Body of pancreas (tissue), 4 donors: ENCODE data around the gene SLF2. TPM values are rescaled to one million over a fixed set of nuclear protein-coding genes. Genes with fewer than 3 reads are reported as not detected.
A peak's percentile ranks its signal among the peaks of the same experiment; 100 is the strongest.
"Not testable (repeated sequence)": the region's sequence is repeated elsewhere in the genome, so short reads cannot be mapped to it uniquely, and the experiment has no call there.

Experiments used
- ATAC-seq: fragments of 150-250 bp; one replicate; pipeline ENCODE4 v1.9.1; 2016
- DNase-seq, 4 donors: peaks; one replicate each; pipeline ENCODE4 v3.0.0-alpha.2; 2019
- H3K27ac ChIP-seq, 4 donors: fragments of 200-600 bp; sonication (generic); 1 replicate in 3 of 4; 2 replicates in 1 of 4; pipeline versions ENCODE4 v1.5.1 to v1.6.1; 2016 to 2019; ENCODE audit warnings: mild to moderate bottlenecking in 1 of 4, mixed read lengths in 1 of 4, moderate library complexity in 1 of 4
- H3K27me3 ChIP-seq, 2 donors: fragments of 200-600 bp; sonication (generic); one replicate each; pipeline ENCODE4 v1.6.0; 2016; ENCODE audit warnings: mild to moderate bottlenecking in 1 of 2
- H3K36me3 ChIP-seq, 2 donors: fragments of 200-600 bp; sonication (generic); replicated peaks in 1 of 2; 2 replicates each; pipeline ENCODE4 v1.5.1; 2016; ENCODE audit warnings: low read depth in 2 of 2; ENCODE audit not compliant: insufficient read depth in 1 of 2
- H3K4me1 ChIP-seq: fragments of 200-600 bp; sonication (generic); one replicate; pipeline ENCODE4 v1.6.0; 2016
- H3K4me3 ChIP-seq, 2 donors: fragments of 200-600 bp; sonication (generic); 1 replicate in 1 of 2; 2 replicates in 1 of 2; pipeline ENCODE4 v1.5.1; 2016 to 2019
- H3K9me3 ChIP-seq, 3 donors: fragments of 200-600 bp; sonication (generic); 1 replicate in 2 of 3; 2 replicates in 1 of 3; pipeline ENCODE4 v1.5.1; 2016
- POLR2A ChIP-seq, 3 donors: fragments of 450-650 bp; IDR thresholded peaks; one replicate each; pipeline ENCODE4 v1.6.1; 2016; ENCODE audit warnings: antibody characterized with exemption in 3 of 3, mild to moderate bottlenecking in 2 of 3
- WGBS, 2 donors: methylation state at CpG; one replicate each; pipeline ENCODE4 v1.1.5; 2017; 5-methylcytosine and 5-hydroxymethylcytosine counted together
- intact Hi-C: fragments of 100-400 bp; cut with DNase I; formaldehyde crosslinking; loops from one replicate; pipeline ENCODE4 v1.15.1; 2023
- total RNA-seq, 2 donors: library from RNA; depleted of rRNA; stranded (reverse); fragments of >200 nt; gene quantifications; one replicate each; pipeline ENCODE4 v1.1.0, GENCODE V29; 2016
- TF ChIP-seq, protein P1 (sequence below), 7 experiments: fragments of 450-650 bp in 4 of 7; fragments of 200-600 bp in 3 of 7; sonication (generic) in 3 of 7; IDR thresholded peaks; one replicate each; pipeline ENCODE4 v1.5.1; 2016 to 2019; ENCODE audit warnings: antibody characterized with exemption in 7 of 7

The SLF2 gene
- total RNA-seq, 2 donors from 2014 or later: 16.2 to 26.7 TPM

DNA sequence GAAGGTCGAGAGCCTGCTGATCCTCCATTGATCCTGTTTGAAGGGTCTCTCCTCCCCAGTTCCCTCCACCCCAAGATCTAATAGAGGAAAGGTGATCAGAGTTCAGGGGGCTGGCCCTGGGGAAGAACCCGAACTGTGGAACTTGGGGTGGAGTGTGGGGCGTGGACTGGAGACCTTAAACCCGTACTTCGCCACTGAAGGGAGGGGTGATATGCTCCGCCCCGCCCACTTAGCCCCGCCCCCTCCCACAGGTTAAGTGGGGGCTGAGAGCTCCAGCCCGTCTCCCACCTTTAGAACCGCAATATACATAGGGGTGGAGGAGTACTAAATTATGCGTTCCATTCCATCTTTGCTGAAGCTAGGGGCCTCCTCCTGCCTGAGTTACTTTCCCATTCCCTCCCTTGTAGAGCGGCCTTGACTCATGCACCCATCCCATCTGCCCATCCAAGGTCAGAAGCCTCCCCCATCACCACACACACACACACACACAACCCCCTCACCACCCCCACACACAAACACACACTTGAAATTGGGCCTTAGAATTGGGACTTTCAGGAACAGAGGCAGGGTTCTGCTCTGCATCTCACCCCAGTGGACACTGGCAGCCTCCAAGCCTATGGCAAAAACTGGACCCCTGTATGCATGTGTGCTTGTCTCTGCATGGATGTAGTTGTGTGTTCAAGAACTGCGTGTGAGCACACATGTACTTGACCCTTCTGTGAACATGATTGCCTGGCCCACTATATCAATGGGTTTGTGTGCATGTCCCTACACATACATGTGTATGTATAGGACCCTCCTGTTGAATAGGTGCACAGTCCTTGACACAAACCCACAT, 57.5 kb downstream of the SLF2 start:
- no peaks in the 10 kb centered on the region for H3K27me3 ChIP-seq
- H3K36me3 ChIP-seq: no peaks in the 10 kb centered on the region
- intact Hi-C loops: no loop called here
- DNase-seq (peak; percentile 49 to 73 (median 52)), ATAC-seq (peak; percentile 36)
- no peaks in the 10 kb centered on the region for H3K9me3 ChIP-seq
- H3K4me1 ChIP-seq: peaks cover 55% of the 10 kb centered on the region
- no peak for TF ChIP-seq POLR2A (IDR thresholded peaks at IDR 0.05)
- TF ChIP-seq, protein P1, sequence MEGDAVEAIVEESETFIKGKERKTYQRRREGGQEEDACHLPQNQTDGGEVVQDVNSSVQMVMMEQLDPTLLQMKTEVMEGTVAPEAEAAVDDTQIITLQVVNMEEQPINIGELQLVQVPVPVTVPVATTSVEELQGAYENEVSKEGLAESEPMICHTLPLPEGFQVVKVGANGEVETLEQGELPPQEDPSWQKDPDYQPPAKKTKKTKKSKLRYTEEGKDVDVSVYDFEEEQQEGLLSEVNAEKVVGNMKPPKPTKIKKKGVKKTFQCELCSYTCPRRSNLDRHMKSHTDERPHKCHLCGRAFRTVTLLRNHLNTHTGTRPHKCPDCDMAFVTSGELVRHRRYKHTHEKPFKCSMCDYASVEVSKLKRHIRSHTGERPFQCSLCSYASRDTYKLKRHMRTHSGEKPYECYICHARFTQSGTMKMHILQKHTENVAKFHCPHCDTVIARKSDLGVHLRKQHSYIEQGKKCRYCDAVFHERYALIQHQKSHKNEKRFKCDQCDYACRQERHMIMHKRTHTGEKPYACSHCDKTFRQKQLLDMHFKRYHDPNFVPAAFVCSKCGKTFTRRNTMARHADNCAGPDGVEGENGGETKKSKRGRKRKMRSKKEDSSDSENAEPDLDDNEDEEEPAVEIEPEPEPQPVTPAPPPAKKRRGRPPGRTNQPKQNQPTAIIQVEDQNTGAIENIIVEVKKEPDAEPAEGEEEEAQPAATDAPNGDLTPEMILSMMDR (IDR thresholded peaks at IDR 0.05): no peak
- peak overlapping the region; percentile 50 to 87 (median 74) for H3K27ac ChIP-seq
- H3K4me3 ChIP-seq: peak overlapping the region; percentile 63
- WGBS, 2 donors: 18 to 38% methylated on average over 3 to 13 of the region's 13 CpGs

DNA sequence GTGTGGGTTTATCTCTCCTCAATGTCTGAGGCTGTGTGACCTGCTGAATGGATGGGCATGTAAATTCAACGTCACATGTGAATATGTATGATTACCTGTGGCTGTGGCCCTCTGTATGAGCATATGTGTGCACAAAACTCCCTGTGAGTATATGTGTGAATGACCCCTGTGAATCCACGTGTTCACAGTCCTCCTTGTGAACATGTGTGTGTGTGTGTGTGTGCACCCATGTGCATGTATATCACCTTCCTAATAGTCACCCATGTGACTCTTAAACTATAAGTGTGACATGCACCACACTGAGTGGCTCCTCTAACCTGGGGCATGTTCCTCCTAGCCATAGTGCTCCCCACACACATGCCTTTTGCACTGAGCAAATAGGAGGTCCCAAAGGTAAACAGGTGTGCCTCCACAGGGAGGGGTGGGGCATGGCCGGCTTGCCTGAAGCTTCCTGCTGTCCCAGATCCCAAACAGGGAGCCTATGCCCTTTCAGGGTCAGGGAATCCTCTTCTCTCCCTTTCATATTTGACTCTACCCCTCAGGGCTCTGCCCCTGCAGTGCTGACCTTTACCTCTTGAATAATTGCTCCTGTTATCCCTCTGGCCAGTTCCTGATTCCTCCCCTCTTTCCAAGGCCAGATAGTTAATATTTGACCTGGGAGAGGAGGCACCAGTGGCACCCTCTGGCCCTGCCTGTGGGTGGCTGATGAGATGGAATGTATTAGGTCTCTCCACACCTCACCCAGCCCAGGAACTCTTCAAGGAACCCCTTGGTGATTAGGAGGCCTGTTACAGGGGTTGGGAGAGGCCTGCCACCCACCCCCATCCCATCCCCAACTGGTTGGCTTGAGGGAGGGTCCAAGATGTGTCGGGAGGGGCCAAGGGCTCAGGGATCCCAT, 58.4 kb downstream of the SLF2 start:
- H3K4me3 ChIP-seq: no peak overlapping the region
- DNase-seq (peak; percentile 55 to 79 (median 70)), ATAC-seq (peak; percentile 75)
- peak overlapping the region; percentile 50 to 87 (median 74) for H3K27ac ChIP-seq
- H3K27me3 ChIP-seq: no peaks in the 10 kb centered on the region
- peak in 1 of 3 donors; percentile 5 for TF ChIP-seq POLR2A (IDR thresholded peaks at IDR 0.05)
- TF ChIP-seq, protein P1 (IDR thresholded peaks at IDR 0.05): peak in 3 of 7 experiments; percentile 20 to 28 (median 22)
- H3K36me3 ChIP-seq: no peaks in the 10 kb centered on the region
- intact Hi-C loops: no loop called here
- no peaks in the 10 kb centered on the region for H3K9me3 ChIP-seq
- 21 to 22% methylated on average over 4 of the region's 4 CpGs for WGBS, 2 donors
- peaks cover 55% of the 10 kb centered on the region for H3K4me1 ChIP-seq

DNA sequence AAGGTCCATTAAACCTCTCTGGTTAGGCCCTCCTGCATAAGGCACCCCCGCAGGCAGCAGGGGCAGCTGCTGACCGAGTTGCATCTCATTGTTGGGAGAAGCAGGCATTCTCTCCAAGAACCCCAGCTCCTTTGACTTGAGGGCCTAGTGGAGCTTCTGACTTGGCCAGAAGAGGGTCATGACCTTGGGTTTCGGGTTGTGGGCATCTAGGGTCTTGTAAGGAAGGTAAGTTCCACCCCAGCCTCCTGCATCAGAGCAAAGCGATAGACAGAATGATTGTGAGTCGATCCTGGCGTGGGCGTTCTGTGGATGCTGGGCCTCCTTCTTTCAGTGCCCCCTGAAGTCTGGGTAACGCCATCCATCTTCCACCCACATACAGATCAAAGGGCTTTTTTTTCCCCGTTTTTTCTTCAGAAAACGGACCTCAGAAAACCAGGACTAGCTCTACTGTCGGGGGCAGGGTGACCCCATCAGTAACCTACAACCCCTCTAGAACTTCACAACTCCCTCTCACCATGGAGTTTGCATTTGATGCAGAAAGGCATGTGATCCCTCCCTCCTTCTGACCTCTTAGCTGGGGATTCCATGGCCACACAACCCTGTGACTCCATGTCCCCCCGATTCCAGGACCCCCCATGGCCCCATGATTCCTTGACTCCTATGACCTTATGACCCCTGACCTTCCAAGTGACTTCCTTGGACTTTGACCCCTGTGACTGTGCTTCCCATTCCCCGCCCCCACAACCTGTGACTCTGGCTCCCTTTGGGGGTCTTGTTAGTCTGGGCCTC, 59.5 kb downstream of the SLF2 start:
- Histone ChIP-seq H3K36me3 (no peaks in the 10 kb centered on the region), H3K27ac (peak overlapping the region in 3 of 4 donors; percentile 72 to 87 (median 77)), H3K27me3 (no peaks in the 10 kb centered on the region), H3K4me1 (peaks cover 53% of the 10 kb centered on the region), H3K4me3 (no peak overlapping the region), H3K9me3 (no peaks in the 10 kb centered on the region)
- DNase-seq: no peak
- 67 to 68% methylated on average over 13 of the region's 13 CpGs for WGBS, 2 donors
- ATAC-seq: no peak
- intact Hi-C loops: no loop called here
- TF ChIP-seq, protein P1 (IDR thresholded peaks at IDR 0.05): no peak
- TF ChIP-seq POLR2A (IDR thresholded peaks at IDR 0.05): no peak

DNA sequence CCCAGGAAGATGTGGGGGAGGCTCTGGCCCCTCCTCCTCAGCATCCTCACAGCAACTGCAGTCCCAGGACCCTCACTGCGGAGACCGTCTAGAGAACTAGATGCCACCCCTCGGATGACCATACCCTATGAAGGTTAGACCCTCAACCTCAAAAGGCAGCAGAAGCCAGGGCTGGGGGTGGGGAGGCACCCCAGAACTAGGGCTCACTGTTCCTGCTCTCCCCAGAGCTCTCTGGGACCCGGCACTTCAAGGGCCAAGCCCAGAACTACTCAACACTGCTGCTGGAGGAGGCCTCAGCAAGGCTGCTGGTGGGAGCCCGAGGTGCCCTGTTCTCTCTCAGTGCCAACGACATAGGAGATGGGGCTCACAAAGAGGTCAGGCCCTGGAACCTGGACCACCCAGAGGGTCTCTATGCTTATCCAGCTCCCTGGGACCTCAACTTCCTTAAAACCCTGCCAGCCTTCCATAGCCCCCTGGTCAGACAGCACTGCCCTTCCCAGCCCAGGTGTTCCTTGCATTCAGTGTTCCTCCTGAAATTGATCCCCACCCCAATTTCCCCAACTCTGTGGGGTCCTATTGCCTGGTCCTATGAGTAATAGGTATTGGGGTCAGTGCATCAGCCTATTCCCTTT, 60.3 kb downstream of the SLF2 start:
- Histone ChIP-seq H3K27me3 (no peaks in the 10 kb centered on the region), H3K9me3 (no peaks in the 10 kb centered on the region), H3K36me3 (no peaks in the 10 kb centered on the region), H3K4me1 (peaks cover 50% of the 10 kb centered on the region), H3K4me3 (no peak overlapping the region), H3K27ac (no peak overlapping the region)
- ATAC-seq (no peak), DNase-seq (no peak)
- no peak for TF ChIP-seq POLR2A (IDR thresholded peaks at IDR 0.05)
- TF ChIP-seq, protein P1 (IDR thresholded peaks at IDR 0.05): no peak
- intact Hi-C loops: no loop called here
- 88 to 96% methylated on average over 3 to 6 of the region's 6 CpGs for WGBS, 2 donors

DNA sequence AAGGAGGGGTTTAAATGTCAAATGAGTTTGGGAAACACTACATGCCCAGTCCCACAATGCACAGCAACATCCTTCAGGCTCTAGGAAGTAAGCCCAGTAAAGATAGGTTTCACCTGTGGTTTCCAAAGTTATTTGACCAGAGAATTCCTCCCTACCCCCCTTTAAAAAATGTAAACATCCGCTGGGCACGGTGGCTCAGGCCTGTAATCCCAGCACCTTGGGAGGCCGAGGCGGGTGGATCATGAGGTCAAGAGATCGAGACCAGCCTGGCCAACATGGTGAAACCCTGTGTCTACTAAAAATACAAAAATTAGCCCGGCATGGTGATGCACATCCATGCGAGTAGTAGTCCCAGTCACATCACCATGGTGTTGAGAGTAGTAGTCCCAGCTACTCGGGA, 62.6 kb downstream of the SLF2 start:
- H3K36me3 ChIP-seq, H3K4me3 ChIP-seq, H3K9me3 ChIP-seq, H3K27me3 ChIP-seq, intact Hi-C loops, DNase-seq, H3K27ac ChIP-seq, ATAC-seq: not testable (repeated sequence)
- 84 to 94% methylated on average over 7 to 8 of the region's 8 CpGs for WGBS, 2 donors
- peaks cover 32% of the 10 kb centered on the region for H3K4me1 ChIP-seq
